IMR-90 (cell line): ENCODE results near the gene IL4R. TPM values are rescaled to one million over a fixed set of nuclear protein-coding genes. Genes with fewer than 3 reads are reported as not detected.

Experiments used
- ATAC-seq: fragments of 200-7000 bp; cut with Tn5 transposase; 2 replicates; pipeline ENCODE4 v1.9.1; 2020; ENCODE audit warnings: low read depth, mild to moderate bottlenecking, moderate library complexity
- BruUV-seq: library from RNA; stranded (reverse); fragments of 400-500 nt; replicated peaks from 2 replicates; lab custom pipeline; 2021; lab: Mats Ljungman, UMichigan
- CTCF ChIA-PET: fragments of 300-600 bp; formaldehyde crosslinking; extraction: SDS; loops from one replicate; lab custom pipeline; 2021; ENCODE audit warnings: antibody characterized with exemption; lab: Yijun Ruan, JAX
- POLR2A ChIA-PET: fragments of 300-600 bp; sonication (Branson Sonifier 250); formaldehyde crosslinking; loops from one replicate; lab custom pipeline; 2022; ENCODE audit warnings: antibody characterized with exemption; ENCODE audit not compliant: unreplicated experiment; lab: Charles Lee
- DNase-seq: peaks from one replicate; pipeline ENCODE4 v3.0.0; 2013
- H2AFZ ChIP-seq: replicated peaks from 2 replicates; pipeline ENCODE3; 2013; ENCODE audit warnings: low read length, mild to moderate bottlenecking; ENCODE audit not compliant: poor library complexity
- H2AK5ac ChIP-seq: 2 replicates; pipeline ENCODE4 v1.6.1; 2013; ENCODE audit warnings: low read depth, low read length, inconsistent platforms
- H2AK9ac ChIP-seq: replicated peaks from 2 replicates; pipeline ENCODE3; 2013; ENCODE audit warnings: mild to moderate bottlenecking, low read depth, low read length, moderate library complexity; ENCODE audit not compliant: poor library complexity
- H2BK120ac ChIP-seq: 2 replicates; pipeline ENCODE4 v1.6.1; 2013; ENCODE audit warnings: low read depth, low read length, inconsistent platforms
- H2BK15ac ChIP-seq: 3 replicates; pipeline ENCODE4 v1.6.1; 2013; ENCODE audit warnings: low read depth, low read length, inconsistent platforms
- H2BK20ac ChIP-seq: 2 replicates; pipeline ENCODE4 v1.6.1; 2013; ENCODE audit warnings: low read depth, mild to moderate bottlenecking, inconsistent platforms, low read length, moderate library complexity
- H2BK5ac ChIP-seq: 2 replicates; pipeline ENCODE4 v1.6.1; 2013; ENCODE audit warnings: mild to moderate bottlenecking, low read depth, low read length, inconsistent platforms; ENCODE audit not compliant: poor library complexity, severe bottlenecking
- H3K14ac ChIP-seq: replicated peaks from 2 replicates; pipeline ENCODE4 v1.6.1; 2013; ENCODE audit warnings: low read depth, low read length, inconsistent platforms
- H3K18ac ChIP-seq: 2 replicates; pipeline ENCODE4 v1.6.1; 2013; ENCODE audit warnings: low read depth, low read length, control low read depth
- H3K23ac ChIP-seq: 2 replicates; pipeline ENCODE4 v1.6.1; 2013; ENCODE audit warnings: low read depth, low read length, inconsistent platforms
- H3K27ac ChIP-seq: 2 replicates; pipeline ENCODE4 v1.5.1; 2013; ENCODE audit warnings: mild to moderate bottlenecking, control low read depth, low read length; ENCODE audit not compliant: insufficient read depth
- H3K27me3 ChIP-seq: 2 replicates; pipeline ENCODE4 v1.6.1; 2013; ENCODE audit warnings: low read length; ENCODE audit not compliant: control insufficient read depth, insufficient read depth
- H3K36me3 ChIP-seq: 2 replicates; pipeline ENCODE4 v1.6.1; 2013; ENCODE audit warnings: low read length, mixed read lengths; ENCODE audit not compliant: control insufficient read depth, insufficient read depth
- H3K4ac ChIP-seq: 2 replicates; pipeline ENCODE4 v1.6.1; 2013; ENCODE audit warnings: low read depth, low read length, inconsistent platforms
- H3K4me1 ChIP-seq: 2 replicates; pipeline ENCODE4 v1.6.1; 2013; ENCODE audit warnings: low read length, mixed read lengths; ENCODE audit not compliant: control insufficient read depth, insufficient read depth
- H3K4me2 ChIP-seq: 2 replicates; pipeline ENCODE4 v1.6.1; 2013; ENCODE audit warnings: low read depth, mild to moderate bottlenecking, control low read depth, low read length, moderate library complexity
- H3K4me3 ChIP-seq: 2 replicates; pipeline ENCODE4 v1.5.1; 2013; ENCODE audit warnings: low read depth, mild to moderate bottlenecking, control low read depth, low read length, moderate library complexity; ENCODE audit not compliant: insufficient read depth
- H3K56ac ChIP-seq: 2 replicates; pipeline ENCODE4 v1.6.1; 2013; ENCODE audit warnings: low read length, inconsistent platforms; ENCODE audit not compliant: insufficient read depth; ENCODE audit errors: extremely low read depth
- H3K79me1 ChIP-seq, 2 experiments: 2 replicates each; pipeline ENCODE4 v1.6.1; 2013; ENCODE audit warnings: low read length in 2 of 2, inconsistent platforms in 1 of 2, low read depth in 1 of 2
- H3K9ac ChIP-seq: 2 replicates; pipeline ENCODE4 v1.6.1; 2013; ENCODE audit warnings: low read depth, low read length, control low read depth
- H3K9me1 ChIP-seq: 2 replicates; pipeline ENCODE4 v1.6.1; 2013; ENCODE audit warnings: low read length, inconsistent platforms; ENCODE audit not compliant: insufficient read depth
- H3K9me3 ChIP-seq: 2 replicates; pipeline ENCODE4 v1.6.1; 2013; ENCODE audit warnings: low read length; ENCODE audit not compliant: control insufficient read depth, insufficient read depth
- H4K20me1 ChIP-seq: 2 replicates; pipeline ENCODE4 v1.6.1; 2013; ENCODE audit warnings: low read length, inconsistent platforms; ENCODE audit not compliant: insufficient read depth
- H4K5ac ChIP-seq: 2 replicates; pipeline ENCODE4 v1.6.1; 2013; ENCODE audit warnings: mild to moderate bottlenecking, low read depth, low read length, control low read depth
- H4K8ac ChIP-seq, 2 experiments: 2 replicates each; pipeline ENCODE4 v1.6.1; 2013; ENCODE audit warnings: low read depth in 2 of 2, low read length in 2 of 2, control low read depth in 1 of 2, inconsistent platforms in 1 of 2
- H4K91ac ChIP-seq: 2 replicates; pipeline ENCODE4 v1.6.1; 2013; ENCODE audit warnings: low read depth, low read length, inconsistent platforms; ENCODE audit not compliant: insufficient read depth
- FOS ChIP-seq: fragments of 150-350 bp; IDR thresholded peaks from 2 replicates; pipeline ENCODE4 v1.6.1; 2016; ENCODE audit warnings: low read depth, low read length
- MXI1 ChIP-seq: IDR thresholded peaks from 2 replicates; pipeline ENCODE4 v1.6.1; 2012; ENCODE audit warnings: low read depth, mild to moderate bottlenecking, low read length, moderate library complexity, borderline replicate concordance
- NFE2L2 ChIP-seq: fragments of 150-350 bp; IDR thresholded peaks from 2 replicates; pipeline ENCODE4 v1.6.1; 2016; ENCODE audit warnings: low read depth, mild to moderate bottlenecking, low read length
- POLR2A ChIP-seq: IDR thresholded peaks from 2 replicates; pipeline ENCODE4 v1.6.1; 2012; ENCODE audit warnings: mild to moderate bottlenecking, low read depth, low read length
- WGBS, 2 experiments: methylation state at CpG; one replicate each; pipeline versions ENCODE4 v1.1.5 to v1.1.7; 2013; ENCODE audit warnings: missing lambda C conversion rate in 2 of 2; ENCODE audit not compliant: insufficient read length in 1 of 2; ENCODE audit errors: extremely low coverage in 2 of 2; 5-methylcytosine and 5-hydroxymethylcytosine counted together
- dilution Hi-C: fragments of 300-500 bp; cut with HindIII; formaldehyde crosslinking; loops from one replicate; pipeline ENCODE4 v1.14.3; 2018; ENCODE audit warnings: low sequenced_read_pairs; ENCODE audit not compliant: unreplicated experiment
- in situ Hi-C: fragments of 300-500 bp; cut with MboI; formaldehyde crosslinking; loops from 3 replicates; pipeline ENCODE4 v1.14.3; 2019; ENCODE audit warnings: low sequenced_read_pairs, inconsistent platforms, mixed read lengths
- intact Hi-C: fragments of 100-400 bp; cut with micrococcal nuclease; formaldehyde crosslinking; loops from 2 replicates; pipeline ENCODE4 v1.10.0; 2022
- polyA plus RNA-seq, 3 experiments: library from polyadenylated mRNA; depleted of rRNA; stranded (reverse); fragments of >200 nt; gene quantifications; 2 replicates each; pipeline ENCODE4 v1.2.3, GENCODE V29; 2012; ENCODE audit warnings: low replicate concordance in 1 of 3
- total RNA-seq: library from RNA; depleted of rRNA; stranded (reverse); fragments of >200 nt; gene quantifications from 2 replicates; pipeline ENCODE4 v1.2.3, GENCODE V29; 2012
- TF ChIP-seq, protein P1 (sequence below): conservative IDR thresholded peaks from 2 replicates; pipeline ENCODE4 v1.5.1; 2012; ENCODE audit warnings: mild to moderate bottlenecking, low read depth, low read length, improper control_type of control experiment
- TF ChIP-seq, protein P2 (sequence below): fragments of 150-350 bp; IDR thresholded peaks from 2 replicates; pipeline ENCODE4 v1.6.1; 2017; ENCODE audit warnings: mild to moderate bottlenecking, antibody characterized with exemption, low read length, low read depth

IL4R gene
- total and polyA plus RNA-seq, 2 of the 4 experiments (the other 2 are of a cell fraction) = 6.3 to 18.7 TPM

DNA sequence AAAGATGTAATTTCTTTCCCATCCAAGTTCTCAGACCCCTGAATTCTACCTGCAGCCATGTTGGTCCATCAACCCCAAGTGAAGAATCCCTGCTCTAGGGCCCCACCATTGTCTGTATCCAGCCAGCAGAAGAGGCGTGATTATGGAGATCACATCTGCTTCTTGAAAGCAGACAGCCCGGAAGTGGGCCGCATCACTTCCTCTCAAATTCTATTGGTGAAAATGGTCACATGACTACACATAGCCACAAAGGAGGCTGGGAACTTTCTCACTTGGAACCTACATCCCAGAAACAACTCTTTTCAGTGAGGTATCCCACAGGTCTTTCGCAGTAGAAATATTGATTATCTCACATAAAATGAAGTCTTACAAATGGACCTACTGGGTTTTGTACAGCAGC, 40.1 kb downstream of the IL4R start:
- dilution Hi-C loops (no loop called here), intact Hi-C loops (no loop called here), in situ Hi-C loops (no loop called here)
- H4K5ac ChIP-seq = no peak overlapping the region
- POLR2A ChIA-PET = no interaction called here
- H3K36me3 ChIP-seq = peaks cover 83% of the 10 kb centered on the region
- TF ChIP-seq, protein P1, sequence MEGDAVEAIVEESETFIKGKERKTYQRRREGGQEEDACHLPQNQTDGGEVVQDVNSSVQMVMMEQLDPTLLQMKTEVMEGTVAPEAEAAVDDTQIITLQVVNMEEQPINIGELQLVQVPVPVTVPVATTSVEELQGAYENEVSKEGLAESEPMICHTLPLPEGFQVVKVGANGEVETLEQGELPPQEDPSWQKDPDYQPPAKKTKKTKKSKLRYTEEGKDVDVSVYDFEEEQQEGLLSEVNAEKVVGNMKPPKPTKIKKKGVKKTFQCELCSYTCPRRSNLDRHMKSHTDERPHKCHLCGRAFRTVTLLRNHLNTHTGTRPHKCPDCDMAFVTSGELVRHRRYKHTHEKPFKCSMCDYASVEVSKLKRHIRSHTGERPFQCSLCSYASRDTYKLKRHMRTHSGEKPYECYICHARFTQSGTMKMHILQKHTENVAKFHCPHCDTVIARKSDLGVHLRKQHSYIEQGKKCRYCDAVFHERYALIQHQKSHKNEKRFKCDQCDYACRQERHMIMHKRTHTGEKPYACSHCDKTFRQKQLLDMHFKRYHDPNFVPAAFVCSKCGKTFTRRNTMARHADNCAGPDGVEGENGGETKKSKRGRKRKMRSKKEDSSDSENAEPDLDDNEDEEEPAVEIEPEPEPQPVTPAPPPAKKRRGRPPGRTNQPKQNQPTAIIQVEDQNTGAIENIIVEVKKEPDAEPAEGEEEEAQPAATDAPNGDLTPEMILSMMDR = no peak
- TF ChIP-seq, protein P2, sequence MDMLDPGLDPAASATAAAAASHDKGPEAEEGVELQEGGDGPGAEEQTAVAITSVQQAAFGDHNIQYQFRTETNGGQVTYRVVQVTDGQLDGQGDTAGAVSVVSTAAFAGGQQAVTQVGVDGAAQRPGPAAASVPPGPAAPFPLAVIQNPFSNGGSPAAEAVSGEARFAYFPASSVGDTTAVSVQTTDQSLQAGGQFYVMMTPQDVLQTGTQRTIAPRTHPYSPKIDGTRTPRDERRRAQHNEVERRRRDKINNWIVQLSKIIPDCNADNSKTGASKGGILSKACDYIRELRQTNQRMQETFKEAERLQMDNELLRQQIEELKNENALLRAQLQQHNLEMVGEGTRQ = 0 out of 2 replicates have a peak, but pooled peaks have one; percentile 9
- TF ChIP-seq MXI1 = no peak
- no peak for TF ChIP-seq FOS
- TF ChIP-seq POLR2A = no peak
- TF ChIP-seq NFE2L2 = no peak
- no peak overlapping the region for H2BK5ac ChIP-seq
- H4K20me1 ChIP-seq = no peaks in the 10 kb centered on the region; the same call in 1 of the 2 replicates
- H3K14ac ChIP-seq = no peak overlapping the region
- H2BK20ac ChIP-seq = no peak overlapping the region
- H4K8ac ChIP-seq = no peak overlapping the region
- no peak for ATAC-seq
- no peak overlapping the region for H3K23ac ChIP-seq
- CTCF ChIA-PET = no interaction called here
- H3K27me3 ChIP-seq = no peaks in the 10 kb centered on the region
- H2BK120ac ChIP-seq = no peak overlapping the region
- H3K9me1 ChIP-seq = peaks cover 4% of the 10 kb centered on the region; the same call in 1 of the 2 replicates
- H3K4me3 ChIP-seq = no peak overlapping the region
- no peak overlapping the region for H3K18ac ChIP-seq
- H2BK15ac ChIP-seq = no peak overlapping the region
- H3K27ac ChIP-seq = no peak overlapping the region
- BruUV-seq = no TSS peak
- no peak overlapping the region for H2AK5ac ChIP-seq
- H3K9ac ChIP-seq = no peak overlapping the region
- DNase-seq = no peak
- peaks cover 23 to 64% of the 10 kb centered on the region in 2 experiments for H3K79me1 ChIP-seq
- H3K4ac ChIP-seq = no peak overlapping the region
- H2AFZ ChIP-seq = no peak overlapping the region
- H3K9me3 ChIP-seq = no peaks in the 10 kb centered on the region; the same call in 1 of the 2 replicates
- no peaks in the 10 kb centered on the region for H3K4me1 ChIP-seq
- WGBS, 2 experiments = no CpG with 5 or more reads among the region's 4 CpGs
- no peak overlapping the region for H2AK9ac ChIP-seq
- H4K91ac ChIP-seq = no peak overlapping the region
- H3K56ac ChIP-seq = no peak overlapping the region
- H3K4me2 ChIP-seq = no peak overlapping the region
